Measurements from ENCODE around the gene C4A.
"Not testable (repeated sequence)": the region's sequence is repeated elsewhere in the genome, so short reads cannot be mapped to it uniquely, and the experiment has no call there.

Gene C4A

GRCh38 chr6:31961616-31962015 lies 20.2 kb upstream of the C4A start:
- DNase-seq (ENCODE audit: low spot score), result no peak

- DNase-seq (ENCODE audit: low spot score), result no peak
These were observed 17.9 kb upstream of the C4A start for GRCh38 chr6:31963921-31964320.

- no peak for DNase-seq (ENCODE audit: low spot score)
These were observed 16.2 kb upstream of the C4A start for GRCh38 chr6:31965700-31966099.

- no peak for DNase-seq (ENCODE audit: low spot score)
These were observed 15.4 kb upstream of the C4A start for GRCh38 chr6:31966506-31966905.

- DNase-seq (ENCODE audit: low spot score), result no peak
These were observed 14.6 kb upstream of the C4A start for GRCh38 chr6:31966997-31967925.

- DNase-seq (ENCODE audit: low spot score), result no peak
These were observed 13.9 kb upstream of the C4A start for GRCh38 chr6:31967926-31968320.

GRCh38 chr6:31968326-31968725 lies 13.5 kb upstream of the C4A start:
- no peak for DNase-seq (ENCODE audit: low spot score)

GRCh38 chr6:31968791-31969711 lies 12.8 kb upstream of the C4A start:
- DNase-seq (ENCODE audit: low spot score), result no peak

GRCh38 chr6:31969712-31970603 lies 11.9 kb upstream of the C4A start:
- no peak for DNase-seq (ENCODE audit: low spot score)

GRCh38 chr6:31970604-31971271 lies 11.1 kb upstream of the C4A start:
- DNase-seq (ENCODE audit: low spot score), result no peak

- DNase-seq (ENCODE audit: low spot score), result no peak
These were observed 10.4 kb upstream of the C4A start for GRCh38 chr6:31971279-31971992.

GRCh38 chr6:31971993-31972708 lies 9.7 kb upstream of the C4A start, which contains the start of gene DXO:
TSS of gene DXO (minus strand) at chr6:31972138. CDS start at chr6:31971675, 463 bp downstream.
- peak; percentile 96 for DNase-seq (ENCODE audit: low spot score)

GRCh38 chr6:31972709-31973350 lies 9.0 kb upstream of the C4A start:
- DNase-seq (ENCODE audit: low spot score), result no peak

GRCh38 chr6:31976065-31976464 lies 5.8 kb upstream of the C4A start:
- not testable (repeated sequence) for DNase-seq (ENCODE audit: low spot score)

GRCh38 chr6:31977816-31978431 lies 3.9 kb upstream of the C4A start:
- DNase-seq (ENCODE audit: low spot score), result no peak

GRCh38 chr6:31978831-31979230 lies 3.0 kb upstream of the C4A start:
- no peak for DNase-seq (ENCODE audit: low spot score)

- DNase-seq (ENCODE audit: low spot score), result no peak
These were observed 2.5 kb upstream of the C4A start for GRCh38 chr6:31979238-31979898.

- DNase-seq (ENCODE audit: low spot score), result not testable (repeated sequence)
These were observed 1.5 kb upstream of the C4A start for GRCh38 chr6:31980195-31980876.
